Activated T-helper 1 cell treated with anti-CD3 and anti-CD28 coated beads, Interleukin-12 subunit alpha, Interleukin-12 subunit beta, Interleukin-2, Interleukin-4 antibody, amounts not matched to agents 30 ng/mL and 10 ng/mL and 1 ng/mL, durations not matched to agents 14 hours and 24 hours and 36 hours (primary cell): ENCODE measurements around the gene PACS1. TPM values are rescaled to one million over a fixed set of nuclear protein-coding genes. Genes with fewer than 3 reads are reported as not detected.

Source experiments
- DNase-seq: peaks from one replicate; pipeline ENCODE4 v3.0.0; 2021; ENCODE audit warnings: low spot score
- H3K27ac Mint-ChIP-seq: one replicate; pipeline ENCODE4 v1.8.0; 2021; ENCODE audit warnings: mild to moderate bottlenecking, mixed read lengths
- H3K27me3 Mint-ChIP-seq: one replicate; pipeline ENCODE4 v1.8.0; 2022; ENCODE audit warnings: mild to moderate bottlenecking, moderate library complexity, mixed read lengths; ENCODE audit not compliant: insufficient read depth
- H3K36me3 Mint-ChIP-seq: one replicate; pipeline ENCODE4 v1.8.0; 2021; ENCODE audit warnings: low read depth, mixed read lengths
- H3K4me1 Mint-ChIP-seq: one replicate; pipeline ENCODE4 v1.8.0; 2021; ENCODE audit warnings: low read depth, mixed read lengths
- H3K4me3 Mint-ChIP-seq: one replicate; pipeline ENCODE4 v1.8.0; 2021; ENCODE audit warnings: mild to moderate bottlenecking, moderate library complexity, mixed read lengths
- H3K9me3 Mint-ChIP-seq: one replicate; pipeline ENCODE4 v1.8.0; 2021; ENCODE audit warnings: mixed read lengths
- intact Hi-C: fragments of 100-400 bp; cut with micrococcal nuclease; formaldehyde crosslinking; loops from one replicate; pipeline ENCODE4 v1.15.1; 2024
- total RNA-seq: library from RNA; stranded (reverse); gene quantifications from 2 replicates; pipeline ENCODE4 v1.2.3, GENCODE V29; 2022

PACS1 gene
- total RNA-seq, 1 donor from 2014 or later = 89.5 TPM

DNA sequence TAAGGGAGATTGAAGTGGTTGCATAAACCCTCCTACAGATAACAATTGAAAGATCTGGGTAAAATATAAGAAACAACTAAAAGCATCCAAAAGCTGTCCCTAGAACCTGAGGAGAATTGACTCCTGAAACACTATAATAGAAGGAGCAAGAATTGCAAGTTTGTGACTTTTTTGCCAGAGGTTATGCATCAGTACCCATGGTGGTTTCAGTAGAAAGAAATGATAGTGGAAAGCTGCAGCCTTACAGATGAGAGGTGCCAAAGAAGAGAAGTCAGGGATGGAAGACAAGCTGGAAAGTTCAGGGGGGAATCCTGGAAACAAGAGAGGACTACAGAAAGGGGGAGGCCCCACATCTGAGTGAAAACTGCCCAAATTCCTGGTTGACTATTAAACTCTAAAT lies 80.7 kb downstream of the PACS1 start:
- no peak for DNase-seq
- intact Hi-C loops = no loop called here
- H3K4me1 Mint-ChIP-seq = peaks cover 8% of the 10 kb centered on the region
- H3K36me3 Mint-ChIP-seq = peaks cover 12% of the 10 kb centered on the region
- H3K27ac Mint-ChIP-seq = no peak overlapping the region
- no peak overlapping the region for H3K4me3 Mint-ChIP-seq
- no peaks in the 10 kb centered on the region for H3K27me3 Mint-ChIP-seq
- H3K9me3 Mint-ChIP-seq = peaks cover 4% of the 10 kb centered on the region

GRCh38 chr11:66151273-66151672 lies 81.2 kb downstream of the PACS1 start:
- intact Hi-C loops = no loop called here
- Mint-ChIP-seq H3K9me3 (peaks cover 3% of the 10 kb centered on the region), H3K27me3 (no peaks in the 10 kb centered on the region), H3K27ac (no peak overlapping the region), H3K36me3 (peaks cover 10% of the 10 kb centered on the region), H3K4me1 (peaks cover 6% of the 10 kb centered on the region), H3K4me3 (no peak overlapping the region)
- no peak for DNase-seq

DNA sequence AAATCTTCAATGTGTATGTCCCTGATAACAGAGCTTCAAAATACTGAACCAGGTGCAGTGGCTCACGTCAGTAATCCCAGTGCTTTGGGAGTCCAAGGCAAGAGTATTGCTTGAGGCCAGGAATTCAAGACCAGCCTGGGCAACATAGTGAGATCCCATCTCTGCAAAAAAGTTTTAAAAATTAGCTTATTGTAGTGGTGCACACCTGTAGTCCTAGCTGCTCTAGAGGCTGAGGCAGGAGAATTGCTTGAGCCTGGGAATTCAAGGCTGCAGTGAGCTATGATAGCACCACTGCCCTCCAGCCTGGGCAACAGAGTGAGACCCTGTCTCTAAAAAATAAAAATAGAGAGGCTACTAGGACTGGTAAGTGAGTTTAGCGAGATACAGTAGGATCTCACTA lies 84.0 kb downstream of the PACS1 start:
- Mint-ChIP-seq H3K4me3 (no peak overlapping the region), H3K9me3 (no peaks in the 10 kb centered on the region), H3K27me3 (no peaks in the 10 kb centered on the region), H3K36me3 (peaks cover 8% of the 10 kb centered on the region), H3K27ac (no peak overlapping the region), H3K4me1 (peaks cover 20% of the 10 kb centered on the region)
- intact Hi-C loops = no loop called here
- no peak for DNase-seq

- Mint-ChIP-seq H3K27me3 (no peaks in the 10 kb centered on the region), H3K27ac (no peak overlapping the region), H3K36me3 (peaks cover 8% of the 10 kb centered on the region), H3K4me1 (peaks cover 14% of the 10 kb centered on the region), H3K4me3 (no peak overlapping the region), H3K9me3 (no peaks in the 10 kb centered on the region)
- no peak for DNase-seq
- intact Hi-C loops = no loop called here
Measured at GRCh38 chr11:66155387-66156073, 85.5 kb downstream of the PACS1 start.

DNA sequence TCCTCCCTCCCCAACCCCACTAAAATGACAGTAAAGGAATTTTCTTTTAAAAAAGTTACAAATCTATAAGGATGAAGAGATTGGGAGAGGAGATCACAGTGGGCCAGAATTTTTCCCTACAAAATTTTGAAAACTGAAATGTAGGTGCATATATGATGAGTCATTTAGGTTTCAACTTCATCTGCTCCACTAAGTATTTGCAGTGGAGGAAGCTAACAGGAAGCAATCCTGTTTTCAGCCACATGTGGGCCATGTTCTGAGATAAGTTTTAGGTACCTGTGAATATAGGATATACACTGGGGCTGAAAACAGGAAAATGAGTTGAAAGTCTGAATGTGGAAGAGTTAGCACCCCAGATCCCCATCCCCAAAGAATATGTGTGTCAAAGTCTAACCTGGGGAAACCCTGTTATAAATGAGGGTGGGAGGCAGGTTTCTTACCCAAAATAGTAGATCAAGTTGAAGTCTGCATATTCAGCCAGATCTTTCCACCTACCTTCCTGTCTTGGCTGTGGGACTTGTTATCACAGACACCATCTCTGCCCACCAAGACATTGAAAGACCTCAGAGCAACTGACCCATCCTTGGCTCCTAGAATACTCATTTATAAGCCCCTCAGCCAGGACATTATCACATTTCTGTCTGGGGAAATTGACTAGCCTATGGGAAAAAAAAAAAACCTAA lies 87.3 kb downstream of the PACS1 start:
- Mint-ChIP-seq H3K4me3 (no peak overlapping the region), H3K27ac (peak overlapping the region; percentile 57), H3K27me3 (no peaks in the 10 kb centered on the region), H3K9me3 (no peaks in the 10 kb centered on the region), H3K4me1 (peaks cover 14% of the 10 kb centered on the region), H3K36me3 (peaks cover 4% of the 10 kb centered on the region)
- intact Hi-C loops = no loop called here
- no peak for DNase-seq

- Mint-ChIP-seq H3K4me1 (peaks cover 14% of the 10 kb centered on the region), H3K27ac (no peak overlapping the region)
- intact Hi-C loops = no loop called here
Measured at GRCh38 chr11:66158156-66158555, 88.1 kb downstream of the PACS1 start.

GRCh38 chr11:66159324-66159984 lies 89.4 kb downstream of the PACS1 start:
- intact Hi-C loops = no loop called here
- Mint-ChIP-seq H3K9me3 (no peaks in the 10 kb centered on the region), H3K27ac (no peak overlapping the region), H3K4me3 (no peak overlapping the region), H3K27me3 (no peaks in the 10 kb centered on the region), H3K4me1 (peaks cover 14% of the 10 kb centered on the region), H3K36me3 (peaks cover 2% of the 10 kb centered on the region)
- DNase-seq = no peak

More at GRCh38 chr11:66158156-66158555, 88.1 kb downstream of the PACS1 start:
- no peak for DNase-seq
- peaks cover 2% of the 10 kb centered on the region for H3K36me3 Mint-ChIP-seq
- no peak overlapping the region for H3K4me3 Mint-ChIP-seq
- H3K9me3 Mint-ChIP-seq = no peaks in the 10 kb centered on the region
- no peaks in the 10 kb centered on the region for H3K27me3 Mint-ChIP-seq

- Mint-ChIP-seq H3K9me3 (no peaks in the 10 kb centered on the region), H3K4me3 (no peak overlapping the region), H3K36me3 (peaks cover 4% of the 10 kb centered on the region), H3K27me3 (no peaks in the 10 kb centered on the region), H3K27ac (no peak overlapping the region), H3K4me1 (peaks cover 14% of the 10 kb centered on the region)
- DNase-seq = no peak
- intact Hi-C loops = no loop called here
Measured at GRCh38 chr11:66160709-66161108, 90.6 kb downstream of the PACS1 start.

GRCh38 chr11:66168289-66168688 lies 98.2 kb downstream of the PACS1 start:
- Mint-ChIP-seq H3K4me1 (no peaks in the 10 kb centered on the region), H3K36me3 (peaks cover 2% of the 10 kb centered on the region), H3K4me3 (no peak overlapping the region), H3K27ac (no peak overlapping the region), H3K9me3 (no peaks in the 10 kb centered on the region), H3K27me3 (no peaks in the 10 kb centered on the region)
- intact Hi-C loops = no loop called here
- no peak for DNase-seq

- H3K4me1 Mint-ChIP-seq = no peaks in the 10 kb centered on the region
- no peak overlapping the region for H3K4me3 Mint-ChIP-seq
Measured at GRCh38 chr11:66172146-66172545, 102.1 kb downstream of the PACS1 start.

GRCh38 chr11:66176650-66177049 lies 106.6 kb downstream of the PACS1 start:
- Mint-ChIP-seq H3K36me3 (no peaks in the 10 kb centered on the region), H3K27ac (no peak overlapping the region), H3K27me3 (no peaks in the 10 kb centered on the region), H3K4me3 (no peak overlapping the region), H3K9me3 (no peaks in the 10 kb centered on the region), H3K4me1 (peaks cover 7% of the 10 kb centered on the region)
- intact Hi-C loops = no loop called here
- DNase-seq = no peak

More at GRCh38 chr11:66172146-66172545, 102.1 kb downstream of the PACS1 start:
- no peaks in the 10 kb centered on the region for H3K27me3 Mint-ChIP-seq
- intact Hi-C loops = no loop called here
- no peak for DNase-seq
- H3K27ac Mint-ChIP-seq = no peak overlapping the region
- no peaks in the 10 kb centered on the region for H3K36me3 Mint-ChIP-seq
- no peaks in the 10 kb centered on the region for H3K9me3 Mint-ChIP-seq

GRCh38 chr11:66178183-66178582 lies 108.1 kb downstream of the PACS1 start:
- H3K9me3 Mint-ChIP-seq = no peaks in the 10 kb centered on the region
- DNase-seq = no peak
- H3K4me3 Mint-ChIP-seq = no peak overlapping the region
- peaks cover 7% of the 10 kb centered on the region for H3K4me1 Mint-ChIP-seq
- intact Hi-C loops = no loop called here
- no peak overlapping the region for H3K27ac Mint-ChIP-seq
- H3K36me3 Mint-ChIP-seq = no peaks in the 10 kb centered on the region
- no peaks in the 10 kb centered on the region for H3K27me3 Mint-ChIP-seq

DNA sequence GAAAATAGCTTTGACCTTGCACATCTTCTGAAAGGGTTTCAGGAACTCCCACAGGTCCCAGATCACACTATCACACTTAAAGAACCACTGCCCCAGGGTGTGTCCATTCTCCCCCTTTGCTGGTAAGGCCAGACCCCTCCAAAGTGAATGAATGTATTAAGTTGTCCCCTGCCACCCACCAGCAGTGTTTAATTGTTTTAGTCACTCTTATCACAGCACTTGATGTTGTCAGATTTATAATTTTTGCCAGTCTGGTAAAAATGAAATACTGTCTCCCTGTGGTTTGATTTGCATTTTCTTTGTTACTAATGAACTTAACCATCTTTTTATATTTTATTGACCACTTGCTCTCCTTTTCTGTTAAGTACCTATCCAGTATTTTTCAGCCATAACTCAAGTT lies 108.8 kb downstream of the PACS1 start:
- H3K4me3 Mint-ChIP-seq = no peak overlapping the region
- DNase-seq = no peak
- H3K27ac Mint-ChIP-seq = no peak overlapping the region
- H3K36me3 Mint-ChIP-seq = no peaks in the 10 kb centered on the region
- no peaks in the 10 kb centered on the region for H3K9me3 Mint-ChIP-seq
- intact Hi-C loops = no loop called here
- no peaks in the 10 kb centered on the region for H3K27me3 Mint-ChIP-seq
- H3K4me1 Mint-ChIP-seq = peaks cover 7% of the 10 kb centered on the region
